A673 (cell line): Measurements from ENCODE around the gene CPB2. TPM values are rescaled to one million over a fixed set of nuclear protein-coding genes. Genes with fewer than 3 reads are reported as not detected.

Source experiments
- BruUV-seq: library from RNA; stranded (reverse); fragments of 400-500 nt; replicated peaks from 2 replicates; lab custom pipeline; 2021; lab: Mats Ljungman, UMichigan
- CTCF ChIA-PET: fragments of 300-600 bp; sonication (Branson Sonifier 250); formaldehyde crosslinking; loops from one replicate; lab custom pipeline; 2022; ENCODE audit warnings: antibody characterized with exemption; lab: Charles Lee
- POLR2A ChIA-PET: fragments of 300-600 bp; sonication (Branson Sonifier 250); formaldehyde crosslinking; loops from one replicate; lab custom pipeline; 2022; ENCODE audit warnings: antibody characterized with exemption; ENCODE audit not compliant: low non-redundant PET; lab: Charles Lee
- DNase-seq: peaks from one replicate; pipeline ENCODE4 v3.0.0-alpha.2; 2015; ENCODE audit warnings: low spot score
- H3K27ac ChIP-seq: fragments of 200-600 bp; sonication (generic); 2 replicates; pipeline ENCODE4 v1.5.1; 2016; ENCODE audit warnings: mixed run types, low read depth, mild to moderate bottlenecking, mixed read lengths, antibody characterized with exemption, low read length; ENCODE audit not compliant: poor library complexity, severe bottlenecking
- H3K27me3 ChIP-seq: fragments of 200-600 bp; sonication (generic); replicated peaks from 2 replicates; pipeline ENCODE4 v1.6.1; 2017; ENCODE audit warnings: mixed run types, low read depth, mild to moderate bottlenecking, mixed read lengths, antibody characterized with exemption, low read length; ENCODE audit not compliant: insufficient read depth, poor library complexity
- H3K36me3 ChIP-seq: fragments of 200-600 bp; sonication (generic); 2 replicates; pipeline ENCODE4 v1.6.1; 2016; ENCODE audit warnings: mixed run types, mild to moderate bottlenecking, mixed read lengths, antibody characterized with exemption, low read length; ENCODE audit not compliant: insufficient read depth, poor library complexity, severe bottlenecking
- H3K4me1 ChIP-seq: fragments of 200-600 bp; sonication (generic); 2 replicates; pipeline ENCODE4 v1.6.1; 2017; ENCODE audit warnings: mixed run types, mild to moderate bottlenecking, mixed read lengths, antibody characterized with exemption, low read length; ENCODE audit not compliant: insufficient read depth, poor library complexity, severe bottlenecking
- H3K4me3 ChIP-seq: fragments of 200-600 bp; sonication (generic); 2 replicates; pipeline ENCODE4 v1.5.1; 2016; ENCODE audit warnings: low read depth, mixed run types, mild to moderate bottlenecking, mixed read lengths, low read length; ENCODE audit not compliant: poor library complexity, severe bottlenecking
- H3K9me3 ChIP-seq: fragments of 200-600 bp; sonication (generic); 2 replicates; pipeline ENCODE4 v1.6.1; 2016; ENCODE audit warnings: mixed run types, low read depth, mild to moderate bottlenecking, mixed read lengths, antibody characterized with exemption, low read length; ENCODE audit not compliant: poor library complexity, severe bottlenecking
- CTCF ChIP-seq: fragments of 300-800, 200-600 bp; sonication (generic); conservative IDR thresholded peaks from 2 replicates; pipeline ENCODE4 v1.5.1; 2017; ENCODE audit warnings: low read depth, mild to moderate bottlenecking, antibody characterized with exemption, low read length, moderate library complexity, mixed read lengths
- EZH2 ChIP-seq: fragments of 200-600 bp; sonication (generic); IDR thresholded peaks from 2 replicates; pipeline ENCODE4 v1.6.1; 2017; ENCODE audit warnings: borderline replicate concordance, low read depth, mild to moderate bottlenecking, mixed read lengths, antibody characterized with exemption, low read length; ENCODE audit not compliant: poor library complexity, severe bottlenecking
- intact Hi-C: fragments of 100-400 bp; cut with micrococcal nuclease; formaldehyde crosslinking; loops from one replicate; pipeline ENCODE4 v1.10.0; 2022; ENCODE audit not compliant: unreplicated experiment
- total RNA-seq: library from RNA; stranded (reverse); gene quantifications from 2 replicates; pipeline ENCODE4 v1.2.3, GENCODE V29; 2021

CPB2 gene
- total RNA-seq, 1 experiment from 2014 or later = 5.5 TPM

GRCh38 chr13:46079770-46080169 is 25.1 kb downstream of the CPB2 start:
- POLR2A ChIA-PET = no interaction called here
- CTCF ChIA-PET = no interaction called here
- peaks cover 7% of the 10 kb centered on the region for H3K9me3 ChIP-seq

GRCh38 chr13:46077265-46077664 is 27.6 kb downstream of the CPB2 start:
- POLR2A ChIA-PET = no interaction called here
- no peak overlapping the region for H3K27ac ChIP-seq
- H3K36me3 ChIP-seq = no peaks in the 10 kb centered on the region
- no peak for TF ChIP-seq CTCF
- TF ChIP-seq EZH2 = no peak
- peaks cover 8% of the 10 kb centered on the region for H3K9me3 ChIP-seq
- intact Hi-C loops = no loop called here
- no peaks in the 10 kb centered on the region for H3K27me3 ChIP-seq
- peaks cover 36% of the 10 kb centered on the region for H3K4me1 ChIP-seq
- no TSS peak for BruUV-seq
- no peak for DNase-seq
- CTCF ChIA-PET = no interaction called here
- no peak overlapping the region for H3K4me3 ChIP-seq

More at GRCh38 chr13:46079770-46080169, 25.1 kb downstream of the CPB2 start:
- peak; percentile 74 for DNase-seq
- H3K27ac ChIP-seq = peak overlapping the region; percentile 85
- intact Hi-C loops = no loop called here
- peaks cover 38% of the 10 kb centered on the region for H3K4me1 ChIP-seq
- no peak overlapping the region for H3K4me3 ChIP-seq
- TF ChIP-seq EZH2 = no peak
- no peak for TF ChIP-seq CTCF
- BruUV-seq = no TSS peak
- H3K27me3 ChIP-seq = no peaks in the 10 kb centered on the region
- no peaks in the 10 kb centered on the region for H3K36me3 ChIP-seq

- peaks cover 35% of the 10 kb centered on the region for H3K4me1 ChIP-seq
- POLR2A ChIA-PET = no interaction called here
- BruUV-seq = TSS peak; percentile 16
- H3K27me3 ChIP-seq = no peaks in the 10 kb centered on the region
- TF ChIP-seq EZH2 = no peak
- TF ChIP-seq CTCF = no peak
- no peaks in the 10 kb centered on the region for H3K36me3 ChIP-seq
- peaks cover 8% of the 10 kb centered on the region for H3K9me3 ChIP-seq
- no peak overlapping the region for H3K4me3 ChIP-seq
- H3K27ac ChIP-seq = no peak overlapping the region
- intact Hi-C loops = no loop called here
- CTCF ChIA-PET = no interaction called here
- DNase-seq = no peak
Observed at GRCh38 chr13:46076827-46077226, 28.0 kb downstream of the CPB2 start.
